HG02981 (cell line): ENCODE results near the gene TRIM5.

Experiments
- ATAC-seq: cut with Tn5 transposase; IDR thresholded peaks from one replicate; pipeline ENCODE4 v1.9.1; 2021; ENCODE audit warnings: mild to moderate bottlenecking, moderate library complexity; ENCODE audit not compliant: unreplicated experiment

The TRIM5 gene

DNA sequence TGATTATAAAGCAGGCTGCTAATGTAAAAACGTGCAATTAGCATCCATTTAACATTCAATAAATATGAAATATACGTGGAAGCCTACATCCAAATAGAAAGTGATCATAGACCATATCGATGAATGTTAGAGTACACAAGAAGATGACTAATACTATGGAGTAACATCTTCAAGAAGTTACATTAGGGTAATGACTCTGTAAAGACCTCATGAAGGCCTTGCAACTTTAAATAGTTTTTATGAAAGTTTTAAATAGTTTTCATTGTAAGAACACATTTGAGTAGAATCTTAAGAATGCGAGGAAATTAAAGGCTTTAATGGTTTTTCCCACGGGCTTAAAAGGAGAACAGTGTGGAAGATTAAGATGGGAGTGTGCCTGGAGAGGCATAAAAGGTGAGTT, 58.7 kb downstream of the TRIM5 start:
- ATAC-seq = no peak

- no peak for ATAC-seq
Measured at GRCh38 chr11:5625281-5625680, 59.6 kb downstream of the TRIM5 start.

- peak; percentile 97 for ATAC-seq
Measured at GRCh38 chr11:5624489-5625279, 60.2 kb downstream of the TRIM5 start, which contains the start of gene TRIM34. TSS of gene TRIM34 (plus strand) at chr11:5625001. CDS start at chr11:5632332, 7,331 bp downstream.

DNA sequence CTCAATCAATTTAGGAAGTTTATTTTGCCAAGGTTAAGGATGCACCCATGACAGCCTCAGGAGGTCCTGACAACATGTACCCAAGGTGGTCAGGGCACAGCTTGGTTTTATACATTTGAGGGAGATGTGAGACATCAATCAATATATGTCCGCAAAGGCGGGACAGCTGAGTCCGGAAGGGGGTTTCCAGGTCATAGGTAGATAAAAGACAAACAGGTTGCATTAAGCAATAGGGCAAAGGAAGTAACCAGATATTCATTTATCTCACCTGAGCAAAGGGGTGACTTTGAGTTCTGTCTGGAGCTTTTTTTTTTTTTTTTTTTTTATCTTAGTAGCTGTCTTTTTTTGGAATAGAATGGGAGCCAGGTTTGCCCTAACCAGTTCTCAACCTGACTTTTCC, 62.1 kb downstream of the TRIM5 start:
- no peak for ATAC-seq

- ATAC-seq = no peak
Measured at GRCh38 chr11:5621580-5621979, 63.3 kb downstream of the TRIM5 start.

GRCh38 chr11:5620651-5621521, 64.0 kb downstream of the TRIM5 start:
- no peak for ATAC-seq

DNA sequence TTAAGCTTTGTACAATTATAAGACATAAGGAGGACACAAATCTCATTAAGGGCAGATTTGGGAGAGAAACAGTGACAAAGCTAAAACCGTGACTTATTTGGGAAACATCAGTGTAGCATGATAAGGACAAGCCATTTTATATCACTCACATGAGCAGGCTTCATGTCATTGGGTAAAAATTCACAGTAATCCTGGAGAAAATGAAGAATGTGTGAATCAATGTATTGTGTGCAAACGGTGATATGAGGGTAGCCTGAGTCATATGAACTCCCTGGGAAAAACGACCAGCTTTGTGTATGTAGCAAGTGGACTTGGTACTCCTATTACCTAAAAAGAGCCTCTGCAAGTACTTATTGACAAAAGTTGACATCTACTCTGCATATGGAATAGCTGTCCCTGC, 66.1 kb downstream of the TRIM5 start:
- ATAC-seq = no peak
